ENCODE measurements around the gene ZMYND11.
A peak's percentile ranks its signal among the peaks of the same experiment; 100 is the strongest.

Gene ZMYND11

GRCh38 chr10:173741-174140 lies 38.5 kb downstream of the ZMYND11 start:
- in situ Hi-C loops (cut with MboI; ENCODE audit: low pct_unique_long_range_greater_than_20kb, low sequenced_read_pairs, unreplicated experiment) = no loop called here
- TF ChIP-seq CTCF (IDR thresholded peaks at IDR 0.05; ENCODE audit: extremely low read depth, insufficient read depth, missing control alignments) = no peak
- no peak for DNase-seq (ENCODE audit: low spot score)

GRCh38 chr10:176677-177076 lies 41.4 kb downstream of the ZMYND11 start:
- no peak for DNase-seq (ENCODE audit: low spot score)
- no peak for TF ChIP-seq CTCF (IDR thresholded peaks at IDR 0.05; ENCODE audit: extremely low read depth, insufficient read depth, missing control alignments)
- in situ Hi-C loops (cut with MboI; ENCODE audit: low pct_unique_long_range_greater_than_20kb, low sequenced_read_pairs, unreplicated experiment) = no loop called here

- peak; percentile 40 for TF ChIP-seq CTCF (IDR thresholded peaks at IDR 0.05; ENCODE audit: extremely low read depth, insufficient read depth, missing control alignments)
- no peak for DNase-seq (ENCODE audit: low spot score)
- in situ Hi-C loops (cut with MboI; ENCODE audit: low pct_unique_long_range_greater_than_20kb, low sequenced_read_pairs, unreplicated experiment) = no loop called here
Observed at GRCh38 chr10:178208-178607, 43.0 kb downstream of the ZMYND11 start.

- TF ChIP-seq CTCF (IDR thresholded peaks at IDR 0.05; ENCODE audit: extremely low read depth, insufficient read depth, missing control alignments) = no peak
- in situ Hi-C loops (cut with MboI; ENCODE audit: low pct_unique_long_range_greater_than_20kb, low sequenced_read_pairs, unreplicated experiment) = no loop called here
- DNase-seq (ENCODE audit: low spot score) = no peak
Observed at GRCh38 chr10:178723-179122, 43.5 kb downstream of the ZMYND11 start.

- DNase-seq (ENCODE audit: low spot score) = peak; percentile 34
- in situ Hi-C loops (cut with MboI; ENCODE audit: low pct_unique_long_range_greater_than_20kb, low sequenced_read_pairs, unreplicated experiment) = no loop called here
- TF ChIP-seq CTCF (IDR thresholded peaks at IDR 0.05; ENCODE audit: extremely low read depth, insufficient read depth, missing control alignments) = no peak
Observed at GRCh38 chr10:182441-183201, 47.4 kb downstream of the ZMYND11 start.

GRCh38 chr10:184174-184573 lies 48.9 kb downstream of the ZMYND11 start:
- DNase-seq (ENCODE audit: low spot score) = no peak
- in situ Hi-C loops (cut with MboI; ENCODE audit: low pct_unique_long_range_greater_than_20kb, low sequenced_read_pairs, unreplicated experiment) = no loop called here
- TF ChIP-seq CTCF (IDR thresholded peaks at IDR 0.05; ENCODE audit: extremely low read depth, insufficient read depth, missing control alignments) = no peak
